OCI-LY3 (cell line): ENCODE results near the gene COQ8A.

Experiments
- EZH2phosphoT487 ChIP-seq: fragments of 200-600 bp; shearing (Covaris generic); IDR thresholded peaks from 2 replicates; pipeline ENCODE4 v1.6.1; 2018; ENCODE audit warnings: antibody characterized with exemption, mixed run types, low read depth
- TF ChIP-seq, protein P1 (sequence below): fragments of 200-600, 300-600 bp; sonication (generic); IDR thresholded peaks from 2 replicates; pipeline ENCODE4 v1.5.1; 2014; ENCODE audit warnings: antibody characterized with exemption, low read length, low read depth

DNA sequence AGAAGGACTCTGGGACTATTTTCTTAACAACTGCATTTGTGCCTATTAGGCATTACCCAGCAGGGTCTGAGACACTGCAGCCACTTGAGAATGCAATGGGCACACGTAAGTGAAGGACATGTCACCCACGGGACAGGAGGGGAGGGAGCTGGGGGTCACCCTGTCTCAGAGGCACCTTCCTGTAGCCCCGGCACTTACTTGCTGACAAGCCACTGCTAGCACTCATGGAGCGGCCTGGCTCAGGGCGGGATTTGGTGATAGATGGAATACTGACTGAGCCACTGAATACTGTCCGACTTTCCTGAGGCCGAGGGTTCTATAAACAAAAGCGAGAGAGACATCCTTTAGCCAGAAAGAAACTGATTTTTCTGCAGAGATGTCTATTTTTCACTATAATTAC lies 64.7 kb downstream of the COQ8A start:
- TF ChIP-seq, protein P1, sequence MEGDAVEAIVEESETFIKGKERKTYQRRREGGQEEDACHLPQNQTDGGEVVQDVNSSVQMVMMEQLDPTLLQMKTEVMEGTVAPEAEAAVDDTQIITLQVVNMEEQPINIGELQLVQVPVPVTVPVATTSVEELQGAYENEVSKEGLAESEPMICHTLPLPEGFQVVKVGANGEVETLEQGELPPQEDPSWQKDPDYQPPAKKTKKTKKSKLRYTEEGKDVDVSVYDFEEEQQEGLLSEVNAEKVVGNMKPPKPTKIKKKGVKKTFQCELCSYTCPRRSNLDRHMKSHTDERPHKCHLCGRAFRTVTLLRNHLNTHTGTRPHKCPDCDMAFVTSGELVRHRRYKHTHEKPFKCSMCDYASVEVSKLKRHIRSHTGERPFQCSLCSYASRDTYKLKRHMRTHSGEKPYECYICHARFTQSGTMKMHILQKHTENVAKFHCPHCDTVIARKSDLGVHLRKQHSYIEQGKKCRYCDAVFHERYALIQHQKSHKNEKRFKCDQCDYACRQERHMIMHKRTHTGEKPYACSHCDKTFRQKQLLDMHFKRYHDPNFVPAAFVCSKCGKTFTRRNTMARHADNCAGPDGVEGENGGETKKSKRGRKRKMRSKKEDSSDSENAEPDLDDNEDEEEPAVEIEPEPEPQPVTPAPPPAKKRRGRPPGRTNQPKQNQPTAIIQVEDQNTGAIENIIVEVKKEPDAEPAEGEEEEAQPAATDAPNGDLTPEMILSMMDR = no peak
- no peak for TF ChIP-seq EZH2phosphoT487
